NOMO-1 (cell line): ENCODE results near the gene SERPINB6.
"Not testable (repeated sequence)": the region's sequence is repeated elsewhere in the genome, so short reads cannot be mapped to it uniquely, and the experiment has no call there.

Experiments used
- DNase-seq, 2 experiments: peaks; one replicate each; lab custom pipeline; 2025; ENCODE audit not compliant: unreplicated experiment in 2 of 2; lab: John Stamatoyannopoulos, UW

Gene SERPINB6

GRCh38 chr6:2959909-2960719 is 11.3 kb downstream of the SERPINB6 start:
- no peak for DNase-seq

- DNase-seq = no peak
Measured at GRCh38 chr6:2958776-2959175, 12.6 kb downstream of the SERPINB6 start.

GRCh38 chr6:2958331-2958711 is 13.0 kb downstream of the SERPINB6 start:
- no peak for DNase-seq

GRCh38 chr6:2957696-2958330 is 13.6 kb downstream of the SERPINB6 start:
- no peak for DNase-seq

- DNase-seq = no peak
Measured at GRCh38 chr6:2956930-2957685, 14.3 kb downstream of the SERPINB6 start.

GRCh38 chr6:2953098-2953497 is 18.3 kb downstream of the SERPINB6 start:
- no peak for DNase-seq

GRCh38 chr6:2952557-2953095 is 18.7 kb downstream of the SERPINB6 start:
- DNase-seq = peak; percentile 37 to 52

- no peak for DNase-seq
Measured at GRCh38 chr6:2951728-2952127, 19.6 kb downstream of the SERPINB6 start.

GRCh38 chr6:2950713-2951112 is 20.7 kb downstream of the SERPINB6 start:
- DNase-seq = no peak

GRCh38 chr6:2949536-2950083 is 21.8 kb downstream of the SERPINB6 start:
- no peak for DNase-seq

GRCh38 chr6:2949121-2949520 is 22.2 kb downstream of the SERPINB6 start:
- DNase-seq = no peak

- no peak for DNase-seq
Measured at GRCh38 chr6:2948228-2949025, 22.9 kb downstream of the SERPINB6 start.

GRCh38 chr6:2947445-2947844 is 23.9 kb downstream of the SERPINB6 start:
- no peak for DNase-seq

- DNase-seq = no peak
Measured at GRCh38 chr6:2945153-2945452, 26.3 kb downstream of the SERPINB6 start.

- no peak for DNase-seq
Measured at GRCh38 chr6:2944405-2945152, 26.8 kb downstream of the SERPINB6 start.

- DNase-seq = no peak
Measured at GRCh38 chr6:2943564-2943955, 27.8 kb downstream of the SERPINB6 start.

- no peak for DNase-seq
Measured at GRCh38 chr6:2942914-2943563, 28.3 kb downstream of the SERPINB6 start.

GRCh38 chr6:2942116-2942515 is 29.3 kb downstream of the SERPINB6 start:
- DNase-seq = not testable (repeated sequence)

GRCh38 chr6:2940851-2941250 is 30.5 kb downstream of the SERPINB6 start:
- DNase-seq = no peak
